Midbrain (tissue), 1 donor: ENCODE measurements around the gene GJD3.
"Not testable (repeated sequence)": the region's sequence is repeated elsewhere in the genome, so short reads cannot be mapped to it uniquely, and the experiment has no call there.

Source experiments
- DNase-seq: peaks from one replicate; lab custom pipeline; 2025; lab: John Stamatoyannopoulos, UW

The GJD3 gene, protein sequence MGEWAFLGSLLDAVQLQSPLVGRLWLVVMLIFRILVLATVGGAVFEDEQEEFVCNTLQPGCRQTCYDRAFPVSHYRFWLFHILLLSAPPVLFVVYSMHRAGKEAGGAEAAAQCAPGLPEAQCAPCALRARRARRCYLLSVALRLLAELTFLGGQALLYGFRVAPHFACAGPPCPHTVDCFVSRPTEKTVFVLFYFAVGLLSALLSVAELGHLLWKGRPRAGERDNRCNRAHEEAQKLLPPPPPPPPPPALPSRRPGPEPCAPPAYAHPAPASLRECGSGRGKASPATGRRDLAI

DNA sequence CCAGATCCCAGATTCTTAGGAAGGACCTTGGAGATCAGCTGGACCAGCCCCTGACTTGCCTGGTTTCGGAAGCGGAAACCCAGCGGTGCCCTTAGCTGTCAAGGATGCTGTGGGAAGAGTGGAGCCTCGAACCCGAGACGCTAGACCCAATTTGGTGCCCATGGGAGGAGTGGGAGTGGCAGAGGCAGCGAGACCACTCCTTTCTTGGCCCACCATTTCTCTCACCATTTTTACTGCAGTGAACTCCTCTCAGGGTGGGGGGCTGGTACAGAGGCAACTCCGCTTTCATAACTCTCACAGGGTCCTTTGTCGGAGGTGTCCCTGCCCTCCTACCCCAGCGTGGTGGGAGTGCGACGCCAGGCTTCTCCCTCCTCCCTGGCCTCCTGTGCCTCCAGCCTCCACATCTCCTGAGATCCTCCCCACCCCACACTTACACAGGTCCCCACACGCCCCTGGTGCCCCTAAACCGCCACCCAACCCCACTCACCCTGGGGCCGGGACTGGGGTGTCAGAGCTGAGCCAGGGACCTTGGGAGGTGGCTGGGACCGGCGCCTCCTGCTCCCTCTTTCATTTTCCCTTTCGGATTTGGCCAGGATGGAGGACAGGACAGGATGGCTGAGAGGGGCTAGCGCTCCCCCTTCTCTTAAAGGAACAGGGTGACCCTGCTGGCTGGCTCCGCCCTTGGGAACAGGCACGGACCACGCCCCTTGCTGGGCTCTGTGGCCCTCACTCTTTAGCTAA, at the start of gene GJD3:
Gene GJD3 (minus strand): TSS at position 617 of the 741 bp plus-strand sequence. CDS start 922 bp downstream, outside the sequence.
- no peak for DNase-seq

DNA sequence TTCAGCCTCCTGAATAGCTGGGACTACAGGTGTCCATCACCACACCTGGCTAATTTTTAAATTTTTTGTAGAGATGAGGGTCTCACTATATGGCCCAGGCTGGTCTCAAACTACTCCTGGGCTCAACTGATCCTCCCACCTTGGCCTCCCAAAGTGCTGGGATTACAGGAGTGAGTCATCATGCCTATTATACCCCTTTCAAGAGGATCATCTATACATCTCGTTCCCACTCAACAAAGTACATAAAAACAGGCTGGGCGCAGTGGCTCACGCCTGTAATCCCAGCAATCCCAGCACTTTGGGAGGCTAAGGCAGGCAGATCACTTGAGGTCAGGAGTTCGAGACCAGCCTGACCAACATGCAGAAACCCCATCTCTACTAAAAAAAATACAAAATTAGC, 49.8 kb upstream of the GJD3 start:
- DNase-seq, result not testable (repeated sequence)

DNA sequence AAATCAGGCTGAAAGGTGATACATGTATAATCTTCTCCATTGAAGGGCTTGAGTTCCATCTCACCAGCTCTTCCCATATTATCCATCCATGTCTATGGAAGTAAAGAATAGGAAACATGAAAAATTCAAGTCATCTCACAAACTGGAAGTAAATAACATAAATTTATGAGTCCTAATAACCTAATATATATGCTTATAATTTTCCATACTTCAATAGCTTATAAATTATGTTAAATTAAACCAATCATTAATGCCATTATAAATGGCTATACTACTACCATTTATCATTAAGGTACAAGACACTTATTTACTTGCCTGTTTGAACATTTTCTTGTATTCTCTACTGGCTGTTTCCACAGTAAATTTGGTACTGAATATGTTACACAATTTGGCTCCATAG, 48.3 kb upstream of the GJD3 start:
- DNase-seq, result no peak

DNA sequence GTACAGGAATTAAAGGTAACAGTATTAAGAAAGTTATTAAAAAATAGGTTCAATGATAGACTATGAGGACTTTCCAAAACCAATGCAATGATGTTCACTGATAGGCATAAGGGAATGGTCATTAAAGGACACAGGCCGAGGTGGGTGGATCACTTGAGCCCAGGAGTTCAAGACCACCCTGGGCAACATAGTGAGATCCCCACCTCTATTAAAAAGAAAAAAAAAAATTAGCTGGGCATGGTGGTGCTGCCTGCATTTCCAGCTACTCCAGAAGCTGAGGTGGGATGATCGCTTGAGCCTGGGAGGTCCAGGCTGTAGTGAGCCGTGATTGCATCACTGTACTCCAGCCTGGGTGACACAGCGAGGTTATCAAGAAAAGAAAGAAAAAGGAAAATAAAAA, 47.3 kb upstream of the GJD3 start:
- DNase-seq, result no peak

DNA sequence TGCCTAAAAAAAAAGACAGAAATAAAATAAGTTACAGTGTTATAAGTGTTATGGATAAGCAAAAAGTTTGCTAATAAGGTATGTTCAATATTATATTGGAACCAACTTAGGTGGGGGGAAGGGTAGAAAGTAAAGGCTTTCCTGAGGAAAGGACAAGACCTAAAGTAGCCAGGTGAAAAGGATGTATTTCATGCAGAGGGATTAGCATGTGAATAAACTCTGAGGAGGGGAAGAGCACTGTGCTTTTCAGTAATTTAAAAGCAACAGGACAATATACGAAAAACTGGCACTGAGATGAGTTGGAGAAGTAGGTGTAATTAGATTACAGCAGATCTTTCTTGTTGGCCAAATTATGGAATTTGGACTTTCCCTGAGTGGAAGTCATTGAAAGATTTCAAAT, 45.5 kb upstream of the GJD3 start:
- DNase-seq, result no peak

DNA sequence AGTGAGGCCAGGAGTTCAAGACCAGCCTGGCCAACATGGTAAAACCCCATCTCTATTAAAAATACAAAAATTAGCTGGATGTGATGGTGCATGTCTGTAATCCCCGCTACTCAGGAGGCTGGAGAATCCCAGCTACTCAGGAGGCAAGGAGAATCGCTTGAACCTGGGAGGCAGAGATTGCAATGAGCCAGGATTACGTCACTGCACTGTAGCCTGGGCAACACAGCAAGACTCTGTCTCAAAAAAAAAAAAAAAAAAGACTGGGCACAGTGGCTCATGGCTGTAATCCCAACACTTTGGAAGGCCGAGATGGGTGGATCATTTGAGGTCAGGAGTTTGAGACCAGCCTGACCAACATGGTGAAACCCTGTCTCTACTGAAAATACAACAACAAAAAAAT, 45.0 kb upstream of the GJD3 start:
- not testable (repeated sequence) for DNase-seq

DNA sequence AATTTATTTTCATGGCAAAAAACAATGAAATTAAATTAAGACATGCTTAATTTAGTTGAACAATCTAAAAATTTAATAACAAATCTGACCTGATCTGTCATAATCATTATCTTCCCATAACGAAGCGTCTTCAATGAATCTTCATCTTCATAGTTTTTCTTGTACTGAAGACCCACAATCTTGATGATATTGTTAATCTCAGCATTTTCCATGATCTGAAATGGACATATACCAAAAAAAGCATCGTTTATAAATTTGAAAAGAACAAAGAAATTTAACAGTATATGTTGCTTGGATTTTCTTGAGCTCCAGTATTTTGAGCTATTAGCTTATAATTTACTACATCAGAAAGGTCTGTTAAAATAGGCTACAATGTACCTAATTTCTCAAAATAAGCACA, 42.9 kb upstream of the GJD3 start:
- DNase-seq, result no peak

DNA sequence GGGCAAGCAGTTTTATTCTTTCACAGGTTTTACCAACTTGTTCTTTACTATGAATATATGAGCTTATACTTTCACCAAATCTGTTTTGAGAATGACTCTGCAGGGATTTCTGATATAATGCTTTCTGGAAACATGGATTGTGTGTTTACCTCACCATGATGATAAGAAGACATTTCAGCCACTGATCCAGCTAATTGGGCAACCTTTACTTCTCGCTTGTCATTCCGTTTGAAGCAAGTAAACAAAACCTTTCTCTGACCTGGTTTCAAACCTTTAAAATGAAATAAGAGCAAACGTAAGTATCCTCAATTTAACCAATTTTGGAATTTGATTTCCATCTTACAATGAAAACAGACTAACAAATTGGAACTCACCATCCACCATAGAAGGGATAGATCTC, 39.5 kb upstream of the GJD3 start:
- DNase-seq, result no peak

DNA sequence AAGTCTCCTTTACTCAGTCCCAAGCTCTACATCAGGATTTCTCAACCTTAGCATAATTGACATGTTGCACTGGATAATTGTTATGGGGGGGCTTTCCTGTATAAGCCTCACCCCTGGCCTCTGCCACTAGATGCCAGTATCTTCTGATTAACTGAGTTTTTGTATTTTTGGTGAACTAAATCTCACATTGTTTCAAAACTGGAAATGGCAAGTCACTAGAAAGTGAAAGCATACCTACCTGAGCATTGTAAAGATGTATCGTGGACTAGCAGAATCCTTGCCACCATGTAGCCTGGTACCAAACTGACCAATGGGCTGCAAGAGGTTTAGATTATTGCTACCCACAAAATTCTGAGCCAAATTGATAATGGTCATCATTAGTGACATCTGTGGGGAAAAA, 38.1 kb upstream of the GJD3 start:
- no peak for DNase-seq

DNA sequence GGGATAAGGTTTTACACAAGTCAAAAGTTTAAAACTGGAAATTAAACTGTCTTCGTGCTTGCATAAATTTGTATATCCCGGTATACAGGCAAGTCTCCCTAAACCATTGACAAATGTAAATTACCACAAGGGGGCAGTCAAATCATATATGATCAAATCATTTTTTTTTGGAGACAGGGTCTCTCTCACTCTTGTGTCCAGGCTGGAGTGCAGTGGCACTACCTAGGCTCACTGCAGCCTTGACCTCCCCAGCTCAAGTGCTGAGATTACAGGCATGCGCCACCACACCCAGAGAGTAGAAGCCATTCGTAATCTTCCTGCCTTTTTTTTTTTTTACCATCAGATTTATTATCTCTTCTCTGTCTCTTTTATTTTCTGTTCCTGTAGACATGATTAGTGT, 34.6 kb upstream of the GJD3 start:
- peak; percentile 15 for DNase-seq

DNA sequence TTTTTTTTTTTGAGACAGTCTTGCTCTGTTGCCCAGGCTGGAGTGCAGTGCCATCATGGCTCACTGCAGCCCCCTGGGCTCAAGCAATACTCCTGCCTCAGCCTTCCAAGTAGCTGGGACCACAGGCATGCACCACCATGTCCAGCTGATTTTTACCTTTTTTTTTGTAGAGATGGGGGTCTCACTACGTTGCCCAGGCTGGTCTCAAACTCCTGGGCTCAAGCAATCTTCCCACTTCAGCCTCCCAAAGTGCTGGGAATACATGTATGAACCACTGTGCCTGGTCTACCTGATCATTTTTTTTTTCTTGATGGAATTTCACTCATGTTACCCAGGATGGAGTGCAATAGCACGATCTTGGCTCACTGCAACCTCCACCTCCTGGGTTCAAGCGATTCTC, 22.0 kb upstream of the GJD3 start:
- not testable (repeated sequence) for DNase-seq

DNA sequence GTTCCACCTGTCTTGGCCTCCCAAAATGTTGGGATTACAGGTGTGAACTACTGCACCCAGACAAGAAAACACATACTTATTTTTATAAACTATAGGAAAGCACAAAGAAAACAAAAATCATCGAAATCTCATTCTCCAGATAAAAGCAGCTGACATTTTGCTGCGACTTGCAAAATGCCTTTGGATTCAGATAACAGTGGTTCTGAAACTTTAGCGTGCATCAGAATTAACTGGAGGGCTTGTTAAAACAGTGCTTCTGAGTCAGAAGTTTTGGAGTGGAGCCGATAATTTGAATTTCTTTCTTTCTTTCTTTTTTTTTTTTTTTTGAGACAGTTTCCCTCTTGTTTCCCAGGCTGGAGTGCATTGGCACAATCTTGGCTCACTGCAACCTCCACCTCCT, 17.7 kb upstream of the GJD3 start:
- no peak for DNase-seq

DNA sequence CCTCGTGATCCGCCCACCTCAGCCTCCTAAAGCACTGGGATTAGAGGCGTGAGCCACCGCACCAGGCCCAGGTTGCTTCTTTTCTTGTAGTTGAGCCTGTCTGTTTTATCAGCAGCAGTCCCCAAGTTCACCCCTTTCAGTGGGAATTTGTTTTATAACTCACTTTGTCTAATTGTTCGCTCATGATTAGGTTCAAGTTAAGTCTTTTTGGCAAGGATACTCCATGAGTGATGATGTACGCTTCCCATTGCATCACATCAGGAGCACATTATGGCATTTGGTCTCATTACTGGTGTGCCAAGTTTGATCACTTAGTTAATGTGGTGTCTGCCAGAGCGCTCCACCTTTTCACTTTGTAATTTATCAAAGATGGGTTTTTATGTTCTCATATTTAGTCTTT, 14.4 kb upstream of the GJD3 start:
- DNase-seq, result no peak

DNA sequence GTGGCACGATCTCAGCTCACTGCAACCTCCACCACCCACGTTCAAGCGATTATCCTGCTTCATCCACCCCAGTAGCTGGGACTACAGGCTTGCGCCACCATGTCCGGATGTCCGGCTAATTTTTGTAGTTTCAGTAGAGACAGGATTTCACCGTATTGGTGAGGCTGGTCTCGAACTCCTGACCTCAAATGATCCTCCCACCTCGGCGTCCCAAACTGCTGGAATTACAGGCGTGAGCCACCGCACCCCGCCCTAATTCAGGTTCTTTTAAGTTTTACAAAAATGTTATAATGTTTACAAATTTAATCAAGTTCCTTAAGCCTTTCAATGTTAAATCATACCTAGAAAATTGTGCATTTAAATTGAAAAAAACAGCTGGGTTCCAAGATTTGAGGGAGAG, 13.3 kb upstream of the GJD3 start:
- no peak for DNase-seq

DNA sequence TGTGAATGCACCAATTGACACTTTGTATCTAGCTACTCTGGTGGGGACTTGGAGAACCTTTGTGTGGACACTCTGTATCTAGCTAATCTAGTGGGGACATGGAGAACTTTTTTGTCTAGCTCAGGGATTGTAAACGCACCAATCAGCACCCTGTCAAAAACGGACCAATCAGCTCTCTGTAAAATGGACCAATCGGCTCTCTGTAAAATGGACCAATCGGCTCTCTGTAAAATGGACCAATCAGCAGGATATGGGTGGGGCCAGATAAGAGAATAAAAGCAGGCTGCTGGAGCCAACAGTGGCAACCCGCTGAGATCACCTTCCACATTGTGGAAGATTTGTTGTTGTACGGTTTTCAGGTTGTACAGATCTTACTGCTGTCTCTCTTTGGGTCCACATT, 12.0 kb upstream of the GJD3 start:
- DNase-seq, result not testable (repeated sequence)

DNA sequence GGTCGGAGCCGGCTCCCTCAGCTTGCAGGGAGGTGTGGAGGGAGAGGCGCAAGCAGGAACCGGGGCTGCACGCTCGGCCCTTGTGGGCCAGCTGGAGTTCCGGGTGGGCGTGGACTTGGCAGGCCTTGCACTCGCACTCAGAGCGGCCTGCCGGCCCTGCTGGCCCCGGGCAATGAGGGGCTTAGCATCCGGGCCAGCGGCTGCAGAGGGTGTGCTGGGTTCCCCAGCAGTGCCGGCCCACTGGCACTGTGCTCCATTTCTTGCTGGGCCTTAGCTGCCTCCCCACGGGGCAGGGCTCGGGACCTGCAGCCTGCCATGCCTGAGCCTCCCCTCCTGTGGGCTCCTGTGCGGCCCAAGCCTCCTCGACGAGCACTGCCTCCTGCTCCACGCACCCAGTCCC, 11.2 kb upstream of the GJD3 start:
- not testable (repeated sequence) for DNase-seq

DNA sequence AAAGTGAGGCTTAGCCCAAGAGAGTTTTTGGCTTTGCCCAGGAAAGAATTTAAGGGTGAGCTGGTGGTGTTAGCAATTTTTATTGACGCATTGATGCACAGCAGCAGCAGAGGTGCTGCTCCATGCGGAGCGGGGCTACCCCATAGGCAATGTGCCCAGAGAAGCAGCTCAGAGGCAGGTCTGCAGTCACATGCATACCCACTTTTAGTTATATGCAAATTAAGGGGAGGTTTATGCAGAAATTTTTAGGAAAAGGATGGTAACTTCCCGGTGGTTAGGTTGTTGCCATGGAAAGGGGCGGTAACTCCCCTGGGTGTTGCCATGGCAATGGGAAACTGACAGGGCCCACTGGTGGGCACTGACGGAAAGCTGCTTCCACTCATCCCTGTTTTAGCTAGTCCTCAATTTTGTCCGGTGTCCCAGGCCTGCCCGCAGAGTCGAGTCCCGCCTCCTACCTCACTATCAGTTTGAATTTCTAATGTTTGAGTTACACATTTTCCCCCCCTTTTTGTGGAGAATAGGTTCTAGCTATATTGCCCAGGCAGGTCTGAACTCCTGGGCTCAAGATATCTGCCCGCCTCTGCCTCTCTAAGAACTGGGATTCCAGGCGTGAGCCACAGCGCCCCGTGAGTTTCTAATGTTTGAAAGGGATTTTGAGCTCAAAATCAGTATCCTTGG, 10.4 kb upstream of the GJD3 start:
- DNase-seq, result no peak

DNA sequence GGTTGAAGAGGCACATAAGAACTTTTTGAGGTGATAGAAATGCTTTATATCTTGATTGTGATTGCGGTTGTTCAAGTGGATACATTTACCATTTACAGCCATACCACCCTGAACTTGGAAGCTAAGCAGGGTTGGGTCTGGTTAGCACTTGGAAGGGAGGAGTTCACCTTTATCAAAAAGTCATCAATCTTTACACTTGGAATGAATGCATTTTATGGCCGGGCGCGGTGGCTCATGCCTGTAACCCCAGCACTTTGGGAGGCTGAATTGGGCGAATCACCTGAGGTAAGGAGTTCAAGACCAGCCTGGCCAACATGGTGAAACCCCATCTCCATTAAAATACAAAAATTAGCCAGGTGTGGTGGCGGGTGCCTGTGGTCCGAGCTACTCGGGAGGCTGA, 9.5 kb upstream of the GJD3 start:
- DNase-seq, result no peak

DNA sequence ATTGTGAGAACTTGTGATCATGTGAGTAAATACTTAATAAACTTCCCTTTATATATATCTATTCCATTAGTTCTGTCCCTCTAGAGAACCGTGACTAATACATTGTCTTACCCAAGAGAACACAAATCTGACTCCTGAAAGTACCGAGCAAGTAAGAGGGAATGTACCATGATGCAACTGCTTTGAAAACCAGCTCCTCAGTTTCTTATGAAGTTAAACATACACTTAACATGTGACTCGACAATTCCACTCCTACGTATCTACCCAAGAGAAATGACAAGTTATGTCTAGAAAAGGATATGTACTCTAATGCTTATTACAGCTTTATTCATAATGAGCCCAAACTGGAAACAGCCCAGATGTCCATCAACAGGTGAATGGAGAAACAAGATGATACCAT, 8.8 kb upstream of the GJD3 start:
- DNase-seq, result no peak

DNA sequence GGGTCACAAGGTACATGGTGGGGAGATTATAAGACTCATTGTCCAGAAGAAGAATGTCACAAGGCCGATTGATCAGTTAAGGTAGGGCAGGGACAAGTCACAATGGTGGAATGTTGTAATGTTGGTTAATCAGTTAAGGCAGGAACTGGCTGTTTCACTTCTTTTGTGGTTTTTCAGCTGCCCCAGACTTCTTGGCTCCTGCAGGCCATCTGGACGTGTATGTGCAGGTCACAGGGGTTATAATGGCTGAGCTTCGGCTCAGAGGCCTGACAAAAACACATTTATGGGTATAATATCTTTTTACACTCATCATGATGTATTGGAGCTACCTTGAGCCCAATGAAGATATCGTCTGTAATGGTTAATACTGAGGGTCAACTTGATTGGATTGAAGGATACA, 8.1 kb upstream of the GJD3 start:
- DNase-seq, result not testable (repeated sequence)

DNA sequence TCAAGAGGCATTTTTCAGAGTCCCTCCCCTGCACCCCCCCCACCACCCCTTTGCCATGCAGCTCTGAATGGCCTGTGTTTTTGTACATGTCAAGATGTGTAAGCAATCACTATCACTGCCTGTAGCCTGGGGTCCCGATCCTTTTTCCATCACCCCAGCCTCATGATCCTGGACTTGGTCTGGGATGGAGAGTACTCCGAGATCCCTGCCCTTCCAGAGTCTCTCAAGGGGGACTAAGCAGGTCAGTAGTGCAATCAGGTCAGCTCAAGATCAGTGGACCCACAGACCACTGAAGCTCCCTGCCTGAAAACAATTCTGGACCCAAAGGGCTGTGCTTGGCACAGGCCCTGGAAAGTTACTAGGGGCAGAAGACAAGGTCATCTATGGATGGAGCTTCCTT, 7.5 kb upstream of the GJD3 start:
- no peak for DNase-seq

DNA sequence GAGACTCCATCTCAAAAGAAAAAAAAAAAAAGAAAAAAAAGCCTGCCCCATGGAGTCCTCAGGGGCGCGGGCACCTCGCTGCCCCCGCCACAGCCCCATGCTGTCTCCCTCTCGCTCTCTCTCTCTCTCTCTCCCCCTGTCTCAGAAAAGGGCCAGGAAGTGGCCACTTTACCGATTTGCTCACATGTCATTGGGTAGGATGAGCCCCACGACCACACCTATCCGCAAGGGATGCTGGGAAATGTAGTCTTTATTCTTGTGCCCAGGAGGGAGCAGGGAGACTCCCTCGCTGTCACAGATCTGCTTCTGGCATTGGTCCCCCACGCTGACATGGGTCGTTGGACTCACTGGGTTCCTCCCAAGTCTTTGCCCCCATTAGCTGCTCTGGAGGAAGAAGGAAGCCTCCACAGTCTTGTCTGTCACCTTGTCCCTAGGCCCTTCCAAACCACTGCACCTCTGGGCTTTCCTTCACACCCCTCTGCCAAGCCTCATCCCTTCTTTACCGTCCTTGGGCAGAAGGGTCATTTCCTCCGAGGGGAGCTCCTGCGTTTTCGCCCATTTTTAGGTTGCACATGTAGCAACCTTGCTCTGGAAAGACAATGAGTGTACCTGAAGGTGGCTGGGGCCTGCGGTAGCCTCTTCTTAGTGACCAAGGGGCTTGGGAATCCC, 6.9 kb upstream of the GJD3 start:
- no peak for DNase-seq

DNA sequence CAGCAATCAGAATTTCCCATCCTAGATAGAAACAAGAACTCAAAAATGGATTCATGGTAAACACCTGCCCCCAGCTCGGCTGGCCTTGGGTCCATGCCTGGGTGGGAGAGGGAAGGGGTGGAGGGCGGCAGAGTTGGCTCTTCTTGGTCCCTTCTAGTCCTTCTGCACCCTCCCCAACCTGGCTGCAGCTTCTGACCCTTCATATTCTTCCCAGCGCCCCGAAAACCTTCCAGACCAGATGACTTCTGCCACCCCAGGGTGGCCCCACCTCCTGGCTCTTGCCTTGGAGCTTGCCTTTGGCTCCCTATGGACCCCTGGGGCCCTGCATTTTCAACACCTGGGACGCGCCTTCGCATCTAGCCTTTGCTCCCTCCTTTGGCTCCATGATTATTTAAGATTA, 5.4 kb upstream of the GJD3 start:
- no peak for DNase-seq
